Endometrial microvascular endothelial cells (primary cell): ENCODE measurements around the gene FA2H. TPM values are rescaled to one million over a fixed set of nuclear protein-coding genes. Genes with fewer than 3 reads are reported as not detected.

Source experiments
- total RNA-seq: library from RNA; depleted of rRNA; stranded (reverse); fragments of >200 nt; gene quantifications from one replicate; pipeline ENCODE4 v1.2.3, GENCODE V29; 2015; ENCODE audit errors: inconsistent ontology term

Gene FA2H
- total RNA-seq, 1 donor from 2014 or later = not detected

Other genes starting within 250 kb of the FA2H start
- gene GLG1, start 167.7 kb downstream of the FA2H start, total RNA-seq = 115 TPM
- gene RFWD3, start 107.9 kb downstream of the FA2H start, total RNA-seq = 36.9 TPM
- 54.3 TPM for gene MLKL, start 74.0 kb downstream of the FA2H start, total RNA-seq
- gene WDR59, start 210.3 kb upstream of the FA2H start, total RNA-seq = 23.5 TPM
- 16.5 TPM for gene ZNRF1, start 224.2 kb upstream of the FA2H start, total RNA-seq